SK-N-SH treated with all-trans-retinoic acid at 6 μM for 48 hours (cell line): ENCODE data around the gene RND2.

Experiments used
- ATAC-seq: fragments of 200-7000 bp; cut with Tn5 transposase; 3 replicates; pipeline ENCODE4 v1.9.1; 2020; ENCODE audit warnings: mild to moderate bottlenecking, moderate library complexity
- ARNTL ChIP-seq: fragments of 450-650 bp; formaldehyde crosslinking; IDR thresholded peaks from 2 replicates; pipeline ENCODE4 v1.5.0; 2020; ENCODE audit warnings: low read depth, mild to moderate bottlenecking, moderate library complexity, borderline replicate concordance
- BACH2 ChIP-seq: fragments of 250-450 bp; sonication (Bioruptor Pico); IDR thresholded peaks from 2 replicates; pipeline ENCODE4 v1.9.0; 2021; ENCODE audit warnings: mild to moderate bottlenecking, borderline replicate concordance
- CREB5 ChIP-seq: fragments of 250-450 bp; sonication (Bioruptor Pico); IDR thresholded peaks from 2 replicates; pipeline ENCODE4 v1.5.1; 2020; ENCODE audit warnings: low read depth, mild to moderate bottlenecking, moderate library complexity
- ESRRG ChIP-seq: fragments of 250-450 bp; sonication (Bioruptor Pico); IDR thresholded peaks from 2 replicates; pipeline ENCODE4 v1.6.1; 2021; ENCODE audit warnings: mild to moderate bottlenecking
- ISL1 ChIP-seq: fragments of 250-450 bp; sonication (Bioruptor Pico); IDR thresholded peaks from 2 replicates; pipeline ENCODE4 v2.1.2; 2022; ENCODE audit warnings: mild to moderate bottlenecking, moderate library complexity
- PATZ1 ChIP-seq: fragments of 250-450 bp; sonication (Bioruptor Pico); IDR thresholded peaks from 2 replicates; pipeline ENCODE4 v1.8.0; 2020; ENCODE audit warnings: mild to moderate bottlenecking, moderate library complexity, borderline replicate concordance
- PPARA ChIP-seq: fragments of 250-450 bp; sonication (Bioruptor Pico); IDR thresholded peaks from 2 replicates; pipeline ENCODE4 v1.5.0; 2020; ENCODE audit warnings: mild to moderate bottlenecking, borderline replicate concordance
- RARB ChIP-seq: fragments of 250-450 bp; sonication (Bioruptor Pico); IDR thresholded peaks from 2 replicates; pipeline ENCODE4 v1.8.0; 2021; ENCODE audit warnings: mild to moderate bottlenecking, moderate library complexity
- TCF4 ChIP-seq: fragments of 250-450 bp; sonication (Bioruptor Pico); IDR thresholded peaks from 2 replicates; pipeline ENCODE4 v1.8.0; 2021; ENCODE audit warnings: mild to moderate bottlenecking, moderate library complexity, borderline replicate concordance
- ZNF565 ChIP-seq: fragments of 450-650 bp; formaldehyde crosslinking; conservative IDR thresholded peaks from 2 replicates; pipeline ENCODE4 v1.5.0; 2020; ENCODE audit warnings: low read depth, mild to moderate bottlenecking, moderate library complexity
- ZNF70 ChIP-seq: fragments of 450-650 bp; formaldehyde crosslinking; IDR thresholded peaks from 2 replicates; pipeline ENCODE4 v1.5.0; 2020; ENCODE audit warnings: mild to moderate bottlenecking, moderate library complexity
- ZNF8 ChIP-seq: fragments of 450-650 bp; formaldehyde crosslinking; IDR thresholded peaks from 2 replicates; pipeline ENCODE4 v1.5.0; 2020; ENCODE audit warnings: mild to moderate bottlenecking, moderate library complexity
- TF ChIP-seq, protein P1 (sequence below): fragments of 250-450 bp; sonication (Bioruptor Pico); IDR thresholded peaks from 2 replicates; pipeline ENCODE4 v1.8.0; 2021; ENCODE audit warnings: low read depth, mild to moderate bottlenecking, moderate library complexity, borderline replicate concordance
- TF ChIP-seq, protein P2 (sequence below): fragments of 250-450 bp; sonication (Bioruptor Pico); IDR thresholded peaks from 2 replicates; pipeline ENCODE4 v1.5.0; 2020; ENCODE audit warnings: mild to moderate bottlenecking, moderate library complexity
- TF ChIP-seq, protein P3 (sequence below): fragments of 250-450 bp; sonication (Bioruptor Pico); IDR thresholded peaks from 2 replicates; pipeline ENCODE4 v1.5.1; 2021; ENCODE audit warnings: mild to moderate bottlenecking, moderate library complexity

The RND2 gene

DNA sequence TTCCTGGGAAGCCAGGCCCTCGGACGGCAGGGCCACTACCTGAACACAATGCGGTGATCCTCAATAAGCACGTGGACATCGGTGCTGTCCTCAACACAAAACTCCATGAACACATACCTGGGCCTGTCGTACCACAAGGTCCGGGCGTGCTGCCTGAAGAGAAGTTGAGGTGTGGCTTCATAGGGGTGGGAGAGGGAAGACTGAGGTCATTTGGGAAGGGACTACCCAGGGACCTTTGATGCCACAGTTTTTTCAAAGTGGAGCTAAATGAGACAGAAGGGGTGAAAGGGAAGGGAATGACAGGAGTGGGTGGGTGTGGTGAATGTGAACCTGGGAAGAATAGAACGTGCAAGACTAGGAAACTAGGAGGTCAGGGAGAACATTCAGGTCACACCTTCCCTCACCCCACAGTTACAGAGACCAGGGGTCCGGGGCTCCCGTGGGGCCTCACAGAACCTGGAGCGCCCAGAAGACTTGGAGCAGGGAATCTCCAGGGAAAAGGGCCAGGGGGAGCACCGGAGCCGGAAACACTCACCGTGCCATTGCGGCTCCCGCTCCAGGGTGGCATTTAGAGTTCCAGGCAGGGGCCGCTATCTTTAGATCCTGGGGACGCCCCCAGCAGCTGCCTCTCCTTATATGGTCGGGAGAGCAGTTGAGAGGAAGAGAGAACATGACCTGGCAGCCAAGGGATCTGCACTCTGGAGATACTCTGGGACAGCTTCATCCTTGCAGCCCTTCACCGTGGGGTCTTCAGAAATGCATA is 45.3 kb upstream of the RND2 start, which contains the start of gene PTGES3L:
Gene PTGES3L (minus strand): TSS at position 570 of the 763 bp plus-strand sequence. CDS start 27 bp downstream, at position 543.
- peak; percentile 78 for ATAC-seq
- TF ChIP-seq, protein P1, sequence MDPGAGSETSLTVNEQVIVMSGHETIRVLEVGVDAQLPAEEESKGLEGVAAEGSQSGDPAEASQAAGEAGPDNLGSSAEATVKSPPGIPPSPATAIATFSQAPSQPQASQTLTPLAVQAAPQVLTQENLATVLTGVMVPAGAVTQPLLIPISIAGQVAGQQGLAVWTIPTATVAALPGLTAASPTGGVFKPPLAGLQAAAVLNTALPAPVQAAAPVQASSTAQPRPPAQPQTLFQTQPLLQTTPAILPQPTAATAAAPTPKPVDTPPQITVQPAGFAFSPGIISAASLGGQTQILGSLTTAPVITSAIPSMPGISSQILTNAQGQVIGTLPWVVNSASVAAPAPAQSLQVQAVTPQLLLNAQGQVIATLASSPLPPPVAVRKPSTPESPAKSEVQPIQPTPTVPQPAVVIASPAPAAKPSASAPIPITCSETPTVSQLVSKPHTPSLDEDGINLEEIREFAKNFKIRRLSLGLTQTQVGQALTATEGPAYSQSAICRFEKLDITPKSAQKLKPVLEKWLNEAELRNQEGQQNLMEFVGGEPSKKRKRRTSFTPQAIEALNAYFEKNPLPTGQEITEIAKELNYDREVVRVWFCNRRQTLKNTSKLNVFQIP (CRISPR knock-in tag): no peak

- TF ChIP-seq ARNTL (CRISPR knock-in tag) (no peak), ESRRG (no peak), ZNF70 (CRISPR knock-in tag) (no peak), ZNF565 (no peak), TCF4 (CRISPR knock-in tag) (no peak), ZNF8 (CRISPR knock-in tag) (no peak), ISL1 (no peak), PATZ1 (CRISPR knock-in tag) (no peak), CREB5 (CRISPR knock-in tag) (no peak)
- TF ChIP-seq, protein P2, sequence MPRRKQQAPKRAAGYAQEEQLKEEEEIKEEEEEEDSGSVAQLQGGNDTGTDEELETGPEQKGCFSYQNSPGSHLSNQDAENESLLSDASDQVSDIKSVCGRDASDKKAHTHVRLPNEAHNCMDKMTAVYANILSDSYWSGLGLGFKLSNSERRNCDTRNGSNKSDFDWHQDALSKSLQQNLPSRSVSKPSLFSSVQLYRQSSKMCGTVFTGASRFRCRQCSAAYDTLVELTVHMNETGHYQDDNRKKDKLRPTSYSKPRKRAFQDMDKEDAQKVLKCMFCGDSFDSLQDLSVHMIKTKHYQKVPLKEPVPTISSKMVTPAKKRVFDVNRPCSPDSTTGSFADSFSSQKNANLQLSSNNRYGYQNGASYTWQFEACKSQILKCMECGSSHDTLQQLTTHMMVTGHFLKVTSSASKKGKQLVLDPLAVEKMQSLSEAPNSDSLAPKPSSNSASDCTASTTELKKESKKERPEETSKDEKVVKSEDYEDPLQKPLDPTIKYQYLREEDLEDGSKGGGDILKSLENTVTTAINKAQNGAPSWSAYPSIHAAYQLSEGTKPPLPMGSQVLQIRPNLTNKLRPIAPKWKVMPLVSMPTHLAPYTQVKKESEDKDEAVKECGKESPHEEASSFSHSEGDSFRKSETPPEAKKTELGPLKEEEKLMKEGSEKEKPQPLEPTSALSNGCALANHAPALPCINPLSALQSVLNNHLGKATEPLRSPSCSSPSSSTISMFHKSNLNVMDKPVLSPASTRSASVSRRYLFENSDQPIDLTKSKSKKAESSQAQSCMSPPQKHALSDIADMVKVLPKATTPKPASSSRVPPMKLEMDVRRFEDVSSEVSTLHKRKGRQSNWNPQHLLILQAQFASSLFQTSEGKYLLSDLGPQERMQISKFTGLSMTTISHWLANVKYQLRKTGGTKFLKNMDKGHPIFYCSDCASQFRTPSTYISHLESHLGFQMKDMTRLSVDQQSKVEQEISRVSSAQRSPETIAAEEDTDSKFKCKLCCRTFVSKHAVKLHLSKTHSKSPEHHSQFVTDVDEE: no peak
- TF ChIP-seq, protein P3, sequence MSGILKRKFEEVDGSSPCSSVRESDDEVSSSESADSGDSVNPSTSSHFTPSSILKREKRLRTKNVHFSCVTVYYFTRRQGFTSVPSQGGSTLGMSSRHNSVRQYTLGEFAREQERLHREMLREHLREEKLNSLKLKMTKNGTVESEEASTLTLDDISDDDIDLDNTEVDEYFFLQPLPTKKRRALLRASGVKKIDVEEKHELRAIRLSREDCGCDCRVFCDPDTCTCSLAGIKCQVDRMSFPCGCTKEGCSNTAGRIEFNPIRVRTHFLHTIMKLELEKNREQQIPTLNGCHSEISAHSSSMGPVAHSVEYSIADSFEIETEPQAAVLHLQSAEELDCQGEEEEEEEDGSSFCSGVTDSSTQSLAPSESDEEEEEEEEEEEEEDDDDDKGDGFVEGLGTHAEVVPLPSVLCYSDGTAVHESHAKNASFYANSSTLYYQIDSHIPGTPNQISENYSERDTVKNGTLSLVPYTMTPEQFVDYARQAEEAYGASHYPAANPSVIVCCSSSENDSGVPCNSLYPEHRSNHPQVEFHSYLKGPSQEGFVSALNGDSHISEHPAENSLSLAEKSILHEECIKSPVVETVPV (CRISPR knock-in tag): no peak
- TF ChIP-seq, protein P1 (CRISPR knock-in tag): no peak
- peak; percentile 90 for ATAC-seq
Observed at GRCh38 chr17:42980274-42980765, 44.7 kb upstream of the RND2 start, which contains the start of gene RUNDC1. RUNDC1 (plus strand) TSS chr17:42980565; CDS start chr17:42980577, 12 bp downstream.

DNA sequence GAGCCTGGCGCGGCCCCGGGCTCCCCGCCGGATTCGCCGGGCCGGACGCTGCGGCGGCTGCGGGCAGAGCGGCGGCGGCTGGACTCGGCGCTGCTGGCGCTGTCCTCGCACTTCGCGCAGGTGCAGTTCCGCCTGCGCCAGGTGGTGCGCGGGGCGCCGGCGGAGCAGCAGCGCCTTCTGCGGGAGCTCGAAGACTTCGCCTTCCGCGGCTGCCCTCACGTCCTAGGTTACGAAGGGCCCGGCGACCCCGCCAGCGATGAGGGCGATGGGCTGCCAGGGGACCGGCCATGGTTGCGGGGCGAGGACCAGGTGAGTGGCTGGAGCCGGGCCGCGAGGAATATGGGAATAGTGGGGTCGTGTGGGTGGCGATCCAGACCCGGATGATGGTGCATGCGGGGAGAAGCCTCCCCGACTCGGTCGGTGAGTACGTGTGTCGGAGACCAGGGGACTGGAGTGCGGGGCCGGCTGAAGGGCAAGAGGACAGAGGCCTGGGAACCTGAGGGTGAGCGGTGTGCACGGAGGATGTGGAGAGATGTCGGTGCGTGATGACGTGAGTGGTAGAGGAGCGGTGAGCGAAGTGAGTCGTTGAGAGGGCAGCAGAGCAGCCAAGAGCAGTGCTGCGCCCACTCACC is 44.1 kb upstream of the RND2 start:
- no peak for TF ChIP-seq PPARA (CRISPR knock-in tag)
- no peak for TF ChIP-seq BACH2 (CRISPR knock-in tag)
- no peak for TF ChIP-seq ESRRG
- no peak for TF ChIP-seq ZNF70 (CRISPR knock-in tag)
- no peak for TF ChIP-seq ZNF565
- TF ChIP-seq RARB (CRISPR knock-in tag): no peak
- TF ChIP-seq TCF4 (CRISPR knock-in tag): no peak
- TF ChIP-seq CREB5 (CRISPR knock-in tag): no peak
- ATAC-seq: peak; percentile 79
